ENCODE results near the gene SLAMF7. TPM values are rescaled to one million over a fixed set of nuclear protein-coding genes. Genes with fewer than 3 reads are reported as not detected.

The SLAMF7 gene
- total RNA-seq, 1 experiment from 2014 or later: not detected

DNA sequence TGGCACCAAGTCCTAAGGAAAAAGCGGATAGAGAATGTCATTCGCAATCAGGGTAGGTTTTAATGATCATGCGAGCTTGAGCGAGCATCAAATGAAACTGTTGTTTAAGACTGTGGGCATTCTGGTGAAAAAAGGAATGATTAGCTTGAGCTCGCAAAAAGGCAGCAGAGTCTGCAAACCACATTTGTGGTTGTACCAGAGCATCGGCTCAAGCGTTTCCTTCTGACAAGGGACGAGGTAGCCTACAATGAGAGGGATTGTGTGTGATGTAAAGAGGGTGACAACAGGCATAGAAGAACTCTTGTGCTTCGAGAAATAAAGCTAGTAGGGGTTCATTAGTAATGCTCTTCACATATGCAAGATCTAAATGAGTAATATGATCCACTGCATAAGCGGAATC is 16.3 kb upstream of the SLAMF7 start:
- H3K36me3 Mint-ChIP-seq (ENCODE audit: insufficient read depth, unreplicated experiment): no peaks in the 10 kb centered on the region
- Histone ChIP-seq H3K27me3 (replicated peaks; ENCODE audit: control insufficient read depth, insufficient read depth, low read length) (no peaks in the 10 kb centered on the region), H3K36me3 (ENCODE audit: control insufficient read depth, insufficient read depth, low read length) (no peaks in the 10 kb centered on the region), H3K4me3 (ENCODE audit: low read depth, low read length) (no peak overlapping the region), H3K4me1 (peaks cover 19% of the 10 kb centered on the region), H3K9me3 (no peaks in the 10 kb centered on the region)
- no peak overlapping the region for H3K27ac Mint-ChIP-seq (ENCODE audit: unreplicated experiment)
- H3K4me1 Mint-ChIP-seq (ENCODE audit: low read depth, unreplicated experiment): peaks cover 6% of the 10 kb centered on the region
- H3K4me3 Mint-ChIP-seq (ENCODE audit: unreplicated experiment): no peak overlapping the region
- ChIA-PET CTCF (no interaction called here), POLR2A (no interaction called here)
- H3K27me3 Mint-ChIP-seq (ENCODE audit: insufficient read depth, unreplicated experiment): no peaks in the 10 kb centered on the region
- intact Hi-C loops (cut with micrococcal nuclease; ENCODE audit: unreplicated experiment): no loop called here
- H3K9me3 Mint-ChIP-seq (ENCODE audit: unreplicated experiment): no peaks in the 10 kb centered on the region
- BruUV-seq (replicated peaks): no TSS peak
- TF ChIP-seq CTCF (IDR thresholded peaks at IDR 0.05; ENCODE audit: insufficient read depth in 1 of 2, low read depth in 1 of 2, low read length in 1 of 2, severe bottlenecking in 1 of 2, unreplicated experiment in 1 of 2): no peak
- no peak for DNase-seq

- Mint-ChIP-seq H3K4me1 (ENCODE audit: low read depth, unreplicated experiment) (peaks cover 3% of the 10 kb centered on the region), H3K9me3 (ENCODE audit: unreplicated experiment) (no peaks in the 10 kb centered on the region), H3K27me3 (ENCODE audit: insufficient read depth, unreplicated experiment) (no peaks in the 10 kb centered on the region), H3K4me3 (ENCODE audit: unreplicated experiment) (no peak overlapping the region), H3K36me3 (ENCODE audit: insufficient read depth, unreplicated experiment) (no peaks in the 10 kb centered on the region), H3K27ac (ENCODE audit: unreplicated experiment) (no peak overlapping the region)
- intact Hi-C loops (cut with micrococcal nuclease; ENCODE audit: unreplicated experiment): no loop called here
- BruUV-seq (replicated peaks): no TSS peak
- Histone ChIP-seq H3K36me3 (ENCODE audit: control insufficient read depth, insufficient read depth, low read length) (no peaks in the 10 kb centered on the region), H3K4me3 (ENCODE audit: low read depth, low read length) (no peak overlapping the region), H3K9me3 (no peaks in the 10 kb centered on the region), H3K27me3 (replicated peaks; ENCODE audit: control insufficient read depth, insufficient read depth, low read length) (no peaks in the 10 kb centered on the region), H3K4me1 (peaks cover 19% of the 10 kb centered on the region)
- ChIA-PET POLR2A (no interaction called here), CTCF (no interaction called here)
- DNase-seq: no peak
- TF ChIP-seq CTCF (IDR thresholded peaks at IDR 0.05; ENCODE audit: insufficient read depth in 1 of 2, low read depth in 1 of 2, low read length in 1 of 2, severe bottlenecking in 1 of 2, unreplicated experiment in 1 of 2): no peak
Measured at GRCh38 chr1:160723332-160723731, 15.7 kb upstream of the SLAMF7 start.

- Mint-ChIP-seq H3K27ac (ENCODE audit: unreplicated experiment) (no peak overlapping the region), H3K27me3 (ENCODE audit: insufficient read depth, unreplicated experiment) (no peaks in the 10 kb centered on the region), H3K36me3 (ENCODE audit: insufficient read depth, unreplicated experiment) (no peaks in the 10 kb centered on the region), H3K4me3 (ENCODE audit: unreplicated experiment) (no peak overlapping the region), H3K9me3 (ENCODE audit: unreplicated experiment) (no peaks in the 10 kb centered on the region), H3K4me1 (ENCODE audit: low read depth, unreplicated experiment) (no peaks in the 10 kb centered on the region)
- TF ChIP-seq CTCF (IDR thresholded peaks at IDR 0.05; ENCODE audit: insufficient read depth in 1 of 2, low read depth in 1 of 2, low read length in 1 of 2, severe bottlenecking in 1 of 2, unreplicated experiment in 1 of 2): no peak
- Histone ChIP-seq H3K27me3 (replicated peaks; ENCODE audit: control insufficient read depth, insufficient read depth, low read length) (no peaks in the 10 kb centered on the region), H3K36me3 (ENCODE audit: control insufficient read depth, insufficient read depth, low read length) (no peaks in the 10 kb centered on the region), H3K9me3 (no peaks in the 10 kb centered on the region), H3K4me3 (ENCODE audit: low read depth, low read length) (no peak overlapping the region), H3K4me1 (peaks cover 19% of the 10 kb centered on the region)
- BruUV-seq (replicated peaks): no TSS peak
- ChIA-PET CTCF (interaction anchor here (0.6 to 1.3 kb wide), 3 partner anchors 9 to 230 kb away, joined by 3 to 4 read pairs (median 3); partner anchors contain the start of gene ITLN2), POLR2A (no interaction called here)
- intact Hi-C loops (cut with micrococcal nuclease; ENCODE audit: unreplicated experiment): no loop called here
- DNase-seq: no peak
Measured at GRCh38 chr1:160724465-160725242, 14.4 kb upstream of the SLAMF7 start.

All from Caco-2 (cell line).